Activated effector memory CD4-positive, alpha-beta T cell treated with Interleukin-2 at 50 U/mL for 16 hours (primary cell): ENCODE data around the gene DBNL.

ENCODE experiments used
- DNase-seq: peaks from one replicate; pipeline ENCODE4 v3.0.0-alpha.2; 2020

The DBNL gene

GRCh38 chr7:44043902-44044301, 600 bp upstream of the DBNL start:
- no peak for DNase-seq

GRCh38 chr7:44045226-44046014, 918 bp downstream of the DBNL start:
- no peak for DNase-seq

- no peak for DNase-seq
Observed at GRCh38 chr7:44046321-44047061, 2.0 kb downstream of the DBNL start.

DNA sequence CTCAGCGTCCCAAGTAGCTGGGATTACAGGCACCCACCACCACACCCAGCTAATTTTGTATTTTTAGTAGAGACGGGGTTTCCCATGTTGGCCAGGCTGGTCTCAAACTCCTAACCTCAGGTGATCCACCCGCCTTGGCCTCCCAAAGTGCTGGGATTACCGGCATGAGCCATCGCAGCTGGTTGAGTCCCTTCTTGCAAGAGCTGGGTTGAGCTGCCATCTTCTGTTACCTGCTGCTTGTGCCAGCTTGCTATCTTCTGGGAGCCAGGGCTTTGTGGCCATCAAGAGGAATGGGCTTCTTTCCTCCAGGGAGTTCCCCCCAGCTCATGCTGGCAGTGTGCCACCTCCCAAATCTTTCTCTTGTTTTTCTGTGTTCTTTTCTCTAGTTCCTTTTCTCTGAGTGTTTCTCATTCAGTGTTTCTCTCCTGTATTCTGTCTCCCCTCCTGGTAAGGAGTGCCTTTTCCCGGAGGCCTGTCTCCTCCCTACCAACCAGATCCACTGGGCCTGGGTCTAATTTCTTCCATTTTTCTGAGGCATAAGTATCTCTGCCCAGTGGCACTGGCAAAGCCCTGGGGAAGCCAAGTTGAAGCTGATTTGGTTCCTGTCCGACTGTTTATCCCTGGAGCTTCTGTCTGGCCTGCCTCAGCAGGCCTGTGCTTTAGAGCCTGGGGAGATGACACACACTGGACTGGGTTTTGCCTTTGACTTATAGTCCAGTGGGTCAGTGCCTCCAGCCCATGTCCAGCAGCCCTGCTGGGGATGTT, 3.7 kb downstream of the DBNL start:
- no peak for DNase-seq

DNA sequence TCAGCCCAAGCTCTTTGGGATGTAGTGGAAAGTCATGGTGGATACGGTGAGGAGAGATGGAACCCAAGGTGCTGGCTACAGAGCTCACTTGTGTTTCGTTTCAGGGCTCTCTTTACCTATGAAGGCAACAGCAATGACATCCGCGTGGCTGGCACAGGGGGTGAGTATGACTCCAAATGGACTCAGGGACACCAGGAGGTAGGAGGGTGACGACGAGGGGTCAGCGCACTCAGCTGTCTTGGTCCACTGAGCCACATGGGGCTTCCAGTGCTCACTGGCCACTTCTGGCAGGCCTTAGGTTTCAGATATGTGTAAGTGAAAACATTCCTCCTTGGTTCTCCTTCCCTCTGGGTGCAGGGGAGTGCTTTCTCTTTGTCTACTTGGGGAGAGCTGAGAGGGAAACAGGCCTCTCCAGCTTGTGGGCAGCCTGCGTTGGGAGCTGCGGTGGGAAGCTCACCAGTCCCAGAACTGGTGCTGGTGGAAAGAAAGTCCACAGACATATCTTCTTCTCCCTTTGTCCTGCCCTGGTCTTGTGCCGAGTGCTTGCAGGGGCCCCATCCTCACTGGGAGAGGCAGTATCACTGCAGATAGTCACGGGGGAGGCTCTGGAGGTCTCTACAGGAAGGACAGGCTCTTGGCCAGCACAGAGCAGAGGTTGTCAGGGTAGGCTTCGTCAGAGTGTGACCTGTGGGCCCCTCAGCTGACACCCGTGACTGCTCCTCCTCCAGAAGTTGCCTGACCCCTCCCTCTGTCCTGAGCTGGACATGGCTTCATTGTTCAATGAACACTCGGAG, 5.8 kb downstream of the DBNL start:
- DNase-seq = no peak

DNA sequence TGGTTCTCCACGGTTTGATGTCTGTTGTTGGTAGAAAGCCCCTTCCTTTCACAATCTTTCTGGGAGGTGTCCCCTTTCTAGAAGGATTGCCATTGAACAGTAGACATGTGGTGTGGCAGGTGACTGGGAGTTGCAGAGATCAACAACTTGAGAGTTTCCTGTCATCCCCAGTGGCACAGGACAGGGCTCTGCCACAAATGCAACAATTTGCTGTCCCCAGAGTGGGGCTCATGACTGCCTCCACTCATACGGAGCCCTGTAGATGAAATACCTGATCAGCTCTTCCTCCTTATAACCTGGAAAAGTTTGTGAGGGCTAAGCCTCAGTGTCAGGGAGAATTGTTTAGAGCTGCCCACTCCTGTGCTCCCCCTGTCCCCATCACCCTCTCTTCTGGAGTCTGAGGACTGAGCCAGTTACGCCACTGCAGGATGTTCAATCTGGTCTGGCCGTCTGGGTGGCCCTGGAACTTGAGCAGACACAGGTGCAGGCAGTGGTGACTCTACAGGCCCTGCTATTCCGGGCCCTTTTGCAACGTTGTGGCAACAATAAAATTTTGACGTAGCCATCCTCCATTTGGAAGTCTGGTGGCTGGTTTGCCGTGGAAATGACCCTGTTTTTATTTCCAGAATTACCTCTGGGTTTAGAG, 6.5 kb downstream of the DBNL start:
- DNase-seq = no peak

GRCh38 chr7:44051611-44052220, 7.2 kb downstream of the DBNL start:
- DNase-seq = no peak

GRCh38 chr7:44052771-44053365, 8.4 kb downstream of the DBNL start:
- no peak for DNase-seq

DNA sequence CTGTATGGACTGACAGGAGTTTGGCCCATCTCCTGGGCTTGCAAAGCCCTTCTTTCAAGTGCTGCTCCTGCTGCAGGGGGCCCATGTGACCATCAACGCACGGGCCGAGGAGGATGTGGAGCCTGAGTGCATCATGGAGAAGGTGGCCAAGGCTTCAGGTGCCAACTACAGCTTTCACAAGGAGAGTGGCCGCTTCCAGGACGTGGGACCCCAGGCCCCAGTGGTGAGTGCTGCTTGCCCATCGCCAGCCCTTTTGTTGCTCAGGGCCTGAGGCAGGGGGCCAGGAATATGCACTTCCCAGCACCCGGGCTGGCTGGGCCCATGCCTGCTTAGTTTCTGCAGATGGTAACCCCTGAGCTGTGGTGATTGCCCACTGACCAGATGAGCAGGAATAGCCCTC, 12.2 kb downstream of the DBNL start:
- no peak for DNase-seq

GRCh38 chr7:44057181-44057848, 12.8 kb downstream of the DBNL start:
- no peak for DNase-seq

GRCh38 chr7:44057849-44058758, 13.6 kb downstream of the DBNL start:
- DNase-seq = no peak

GRCh38 chr7:44058759-44059218, 14.3 kb downstream of the DBNL start:
- DNase-seq = no peak

DNA sequence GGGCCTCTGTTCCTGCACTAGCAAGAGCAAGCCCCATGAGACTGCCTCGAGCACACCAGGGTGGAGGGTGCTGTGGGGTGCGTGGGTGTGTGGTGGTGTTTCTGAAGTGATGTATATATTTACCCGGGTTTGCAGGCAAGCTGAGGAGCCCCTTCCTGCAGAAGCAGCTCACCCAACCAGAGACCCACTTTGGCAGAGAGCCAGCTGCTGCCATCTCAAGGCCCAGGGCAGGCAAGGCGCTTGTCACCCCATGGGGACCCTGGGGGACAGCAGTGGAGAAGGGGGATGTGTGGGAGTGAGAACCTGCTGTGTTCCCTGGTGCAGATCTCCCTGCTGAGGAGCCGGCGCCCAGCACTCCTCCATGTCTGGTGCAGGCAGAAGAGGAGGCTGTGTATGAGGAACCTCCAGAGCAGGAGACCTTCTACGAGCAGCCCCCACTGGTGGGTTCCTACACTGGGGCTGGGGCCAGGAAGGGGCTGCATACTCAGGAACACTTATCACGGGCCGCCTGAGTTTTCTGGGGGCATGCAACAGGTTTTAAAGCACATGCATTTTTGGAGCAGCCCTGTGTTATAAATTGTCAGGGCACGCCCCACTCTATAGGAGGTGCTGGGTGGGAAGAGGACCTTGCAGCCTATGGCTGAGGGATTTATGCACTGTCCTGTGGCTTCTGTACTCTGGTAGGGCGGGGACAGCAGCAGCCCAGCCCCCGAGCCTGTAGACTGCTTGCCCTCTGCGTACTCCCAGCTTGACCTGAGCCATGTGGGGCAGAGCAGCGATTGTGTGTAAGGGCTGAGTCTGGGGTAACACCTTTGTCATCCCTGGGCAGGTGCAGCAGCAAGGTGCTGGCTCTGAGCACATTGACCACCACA, 15.0 kb downstream of the DBNL start:
- no peak for DNase-seq

GRCh38 chr7:44060091-44060947, 15.8 kb downstream of the DBNL start:
- no peak for DNase-seq

DNA sequence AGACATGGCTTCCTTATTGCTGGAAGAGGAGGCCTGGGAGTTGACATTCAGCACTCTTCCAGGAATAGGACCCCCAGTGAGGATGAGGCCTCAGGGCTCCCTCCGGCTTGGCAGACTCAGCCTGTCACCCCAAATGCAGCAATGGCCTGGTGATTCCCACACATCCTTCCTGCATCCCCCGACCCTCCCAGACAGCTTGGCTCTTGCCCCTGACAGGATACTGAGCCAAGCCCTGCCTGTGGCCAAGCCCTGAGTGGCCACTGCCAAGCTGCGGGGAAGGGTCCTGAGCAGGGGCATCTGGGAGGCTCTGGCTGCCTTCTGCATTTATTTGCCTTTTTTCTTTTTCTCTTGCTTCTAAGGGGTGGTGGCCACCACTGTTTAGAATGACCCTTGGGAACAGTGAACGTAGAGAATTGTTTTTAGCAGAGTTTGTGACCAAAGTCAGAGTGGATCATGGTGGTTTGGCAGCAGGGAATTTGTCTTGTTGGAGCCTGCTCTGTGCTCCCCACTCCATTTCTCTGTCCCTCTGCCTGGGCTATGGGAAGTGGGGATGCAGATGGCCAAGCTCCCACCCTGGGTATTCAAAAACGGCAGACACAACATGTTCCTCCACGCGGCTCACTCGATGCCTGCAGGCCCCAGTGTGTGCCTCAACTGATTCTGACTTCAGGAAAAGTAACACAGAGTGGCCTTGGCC, 16.6 kb downstream of the DBNL start:
- DNase-seq = no peak

DNA sequence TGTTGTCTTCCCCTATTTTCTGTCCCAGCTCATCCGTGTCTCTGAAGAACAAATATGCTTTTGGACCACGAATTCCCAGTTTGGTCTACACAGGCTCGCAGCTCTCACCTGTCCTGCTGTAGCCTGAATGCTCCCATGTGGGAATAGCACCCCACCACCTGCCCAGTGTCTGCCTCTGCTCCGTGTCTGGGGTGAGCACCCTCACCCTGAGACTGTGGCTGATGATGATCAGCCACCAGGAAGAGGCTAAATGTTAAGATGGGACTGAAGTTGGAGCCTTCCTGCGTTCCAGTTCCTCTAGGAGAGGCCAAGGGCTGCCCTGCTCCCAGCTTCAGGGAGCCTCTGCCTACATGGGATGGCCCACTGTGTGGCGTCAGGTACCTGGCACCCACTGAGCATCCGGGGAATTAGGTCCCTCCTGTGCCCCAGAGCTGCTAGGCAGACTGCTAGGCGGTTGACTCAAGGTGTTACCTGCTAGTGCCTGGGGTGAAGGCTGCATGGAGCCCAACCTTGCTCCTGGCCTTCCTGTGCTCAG, 17.2 kb downstream of the DBNL start:
- no peak for DNase-seq
